HEK293 (cell line): ENCODE results near the gene LIPE.

Source experiments
- CTCF ChIA-PET: fragments of 350-600 bp; formaldehyde crosslinking; extraction: SDS; loops from one replicate; lab custom pipeline; 2021; ENCODE audit warnings: antibody characterized with exemption; lab: Yijun Ruan, JAX
- POLR2A ChIA-PET: fragments of 300-600 bp; formaldehyde crosslinking; extraction: SDS; loops from one replicate; lab custom pipeline; 2020; ENCODE audit warnings: antibody characterized with exemption, inconsistent platforms; lab: Yijun Ruan, JAX
- H3K27ac ChIP-seq: fragments of 200-500 bp; sonication (Bioruptor generic); 2 replicates; pipeline ENCODE4 v1.5.1; 2014; ENCODE audit warnings: low read depth, low read length, control low read depth, inconsistent platforms; ENCODE audit errors: extremely low read depth
- H3K36me3 ChIP-seq, 2 experiments: fragments of 200-500 bp in 1 of 2; sonication (Bioruptor generic) in 1 of 2; 1 replicate in 1 of 2; 2 replicates in 1 of 2; pipeline ENCODE4 v1.5.1; 2014 to 2017; ENCODE audit warnings: inconsistent platforms in 2 of 2, low read length in 2 of 2; ENCODE audit not compliant: control insufficient read depth in 2 of 2, insufficient read depth in 1 of 2
- H3K4me1 ChIP-seq: fragments of 200-500 bp; sonication (Bioruptor generic); 2 replicates; pipeline ENCODE4 v1.5.1; 2014; ENCODE audit warnings: mild to moderate bottlenecking, low read length, inconsistent platforms; ENCODE audit not compliant: control insufficient read depth, insufficient read depth
- H3K4me3 ChIP-seq: 2 replicates; pipeline ENCODE4 v1.5.1; 2011; ENCODE audit warnings: low read depth, mild to moderate bottlenecking, control low read depth, low read length, moderate library complexity
- H3K9me3 ChIP-seq: fragments of 200-500 bp; sonication (Bioruptor generic); 2 replicates; pipeline ENCODE4 v1.5.1; 2014; ENCODE audit warnings: low read depth, low read length, inconsistent platforms; ENCODE audit not compliant: control insufficient read depth, insufficient read depth
- KLF9 ChIP-seq: fragments of 450-650 bp; formaldehyde crosslinking; IDR thresholded peaks from 2 replicates; pipeline ENCODE4 v1.5.1; 2016; ENCODE audit warnings: missing biosample characterization, missing genetic modification characterization, low read depth
- PRDM10 ChIP-seq: fragments of 450-650 bp; formaldehyde crosslinking; IDR thresholded peaks from 2 replicates; pipeline ENCODE4 v1.5.1; 2016; ENCODE audit warnings: missing biosample characterization, missing genetic modification characterization
- PRDM2 ChIP-seq: fragments of 450-650 bp; formaldehyde crosslinking; IDR thresholded peaks from 2 replicates; pipeline ENCODE4 v1.5.1; 2016; ENCODE audit warnings: missing biosample characterization, missing genetic modification characterization, borderline replicate concordance
- ZBTB1 ChIP-seq: fragments of 450-650 bp; formaldehyde crosslinking; IDR thresholded peaks from 2 replicates; pipeline ENCODE4 v1.5.1; 2016; ENCODE audit warnings: missing biosample characterization, missing genetic modification characterization
- ZBTB17 ChIP-seq: fragments of 450-650 bp; formaldehyde crosslinking; IDR thresholded peaks from 2 replicates; pipeline ENCODE4 v1.5.1; 2016; ENCODE audit warnings: missing biosample characterization, missing genetic modification characterization
- ZNF2 ChIP-seq: fragments of 450-650 bp; formaldehyde crosslinking; IDR thresholded peaks from 2 replicates; pipeline ENCODE4 v1.5.1; 2016; ENCODE audit warnings: missing biosample characterization, missing genetic modification characterization
- ZNF248 ChIP-seq: fragments of 450-650 bp; formaldehyde crosslinking; IDR thresholded peaks from 2 replicates; pipeline ENCODE4 v1.5.1; 2017; ENCODE audit warnings: missing biosample characterization, missing genetic modification characterization
- ZNF335 ChIP-seq: fragments of 450-650 bp; formaldehyde crosslinking; conservative IDR thresholded peaks from 2 replicates; pipeline ENCODE4 v1.5.1; 2016; ENCODE audit warnings: missing biosample characterization, missing genetic modification characterization
- ZNF600 ChIP-seq: fragments of 450-650 bp; formaldehyde crosslinking; IDR thresholded peaks from 2 replicates; pipeline ENCODE4 v1.5.1; 2016; ENCODE audit warnings: missing biosample characterization, missing genetic modification characterization
- ZNF660 ChIP-seq: fragments of 450-650 bp; IDR thresholded peaks from 2 replicates; pipeline ENCODE4 v1.5.1; 2018; ENCODE audit warnings: missing biosample characterization, mild to moderate bottlenecking, missing genetic modification characterization
- ZNF692 ChIP-seq: fragments of 450-650 bp; formaldehyde crosslinking; IDR thresholded peaks from 2 replicates; pipeline ENCODE4 v1.5.1; 2016; ENCODE audit warnings: missing biosample characterization, missing genetic modification characterization
- ZNF701 ChIP-seq: fragments of 450-650 bp; formaldehyde crosslinking; IDR thresholded peaks from 2 replicates; pipeline ENCODE4 v1.5.1; 2016; ENCODE audit warnings: missing biosample characterization, missing genetic modification characterization
- ZNF791 ChIP-seq: fragments of 450-650 bp; formaldehyde crosslinking; IDR thresholded peaks from 2 replicates; pipeline ENCODE4 v1.5.1; 2016; ENCODE audit warnings: missing biosample characterization, missing genetic modification characterization
- ZSCAN4 ChIP-seq: fragments of 450-650 bp; formaldehyde crosslinking; IDR thresholded peaks from 2 replicates; pipeline ENCODE4 v1.5.1; 2017; ENCODE audit warnings: missing biosample characterization, missing genetic modification characterization

The LIPE gene

GRCh38 chr19:42440357-42441048, 13.3 kb upstream of the LIPE start (continued):
- TF ChIP-seq PRDM10: peak; percentile 50; the same call in 1 of the 2 replicates
- no peak for TF ChIP-seq ZNF701 (tag by site-specific recombination)
- TF ChIP-seq ZNF660 (tag by site-specific recombination): peak; percentile 77; the same call in 1 of the 2 replicates
- TF ChIP-seq KLF9: 0 out of 2 replicates have a peak, but pooled peaks have one; percentile 9

GRCh38 chr19:42436006-42436405, 8.8 kb upstream of the LIPE start:
- no peaks in the 10 kb centered on the region for H3K9me3 ChIP-seq
- no peaks in the 10 kb centered on the region for H3K36me3 ChIP-seq
- H3K27ac ChIP-seq: no peak overlapping the region
- peaks cover 5% of the 10 kb centered on the region; the same call in 1 of the 2 replicates for H3K4me1 ChIP-seq
- CTCF ChIA-PET: interaction anchor here (0.6 to 7.4 kb wide), 6 partner anchors 13 to 1728 kb away, joined by 3 to 98 read pairs (median 4); no protein-coding TSS in a partner anchor
- TF ChIP-seq ZNF692 (tag by site-specific recombination) (0 out of 2 replicates have a peak, but pooled peaks have one; percentile 17), ZNF600 (peak; percentile 29; the same call in 1 of the 2 replicates), PRDM2 (tag by site-specific recombination) (no peak), ZBTB1 (tag by site-specific recombination) (no peak), ZBTB17 (peak; percentile 11; the same call in 1 of the 2 replicates), ZNF2 (tag by site-specific recombination) (no peak), ZNF335 (peak; percentile 24), ZNF248 (no peak), ZSCAN4 (tag by site-specific recombination) (no peak), ZNF791 (tag by site-specific recombination) (no peak)
- POLR2A ChIA-PET: interaction anchor here (1.1 kb wide), 1 partner anchor 28 kb away, joined by 3 read pairs; no protein-coding TSS in a partner anchor
- H3K4me3 ChIP-seq: no peak overlapping the region
